DOHH2 (cell line): ENCODE measurements around the gene OR2J2.
"Not testable (repeated sequence)": the region's sequence is repeated elsewhere in the genome, so short reads cannot be mapped to it uniquely, and the experiment has no call there.

ENCODE experiments used
- EZH2phosphoT487 ChIP-seq: fragments of 200-600 bp; sonication (generic); IDR thresholded peaks from 2 replicates; pipeline ENCODE4 v1.6.1; 2017; ENCODE audit warnings: borderline replicate concordance, mild to moderate bottlenecking, antibody characterized with exemption, low read length, moderate library complexity, mixed read lengths
- TF ChIP-seq, protein P1 (sequence below): fragments of 200-600 bp; sonication (generic); IDR thresholded peaks from one replicate; pipeline ENCODE4 v1.5.1; 2014; ENCODE audit warnings: antibody characterized with exemption, mild to moderate bottlenecking, low read depth, low read length; ENCODE audit not compliant: poor library complexity, severe bottlenecking

DNA sequence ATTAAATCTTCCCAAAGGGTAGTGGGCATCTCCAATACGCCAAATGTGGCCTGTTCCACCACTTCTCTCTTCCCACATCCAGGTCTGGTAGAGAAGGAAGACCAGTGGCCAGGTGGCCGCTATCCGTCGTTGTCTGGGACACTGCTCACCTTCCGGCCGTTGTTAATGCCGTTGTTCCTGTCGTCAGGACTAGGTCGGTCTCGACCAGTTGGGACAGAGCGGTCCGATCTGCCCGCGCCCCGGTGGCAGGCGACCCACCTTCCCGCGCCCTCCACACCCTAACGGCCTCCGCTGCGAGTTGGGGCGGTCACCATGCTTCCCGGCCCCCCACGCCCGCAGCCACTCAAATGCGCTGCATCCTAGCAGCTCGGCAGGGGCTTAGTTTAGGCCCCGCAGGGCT is 5.1 kb upstream of the OR2J2 start:
- TF ChIP-seq, protein P1, sequence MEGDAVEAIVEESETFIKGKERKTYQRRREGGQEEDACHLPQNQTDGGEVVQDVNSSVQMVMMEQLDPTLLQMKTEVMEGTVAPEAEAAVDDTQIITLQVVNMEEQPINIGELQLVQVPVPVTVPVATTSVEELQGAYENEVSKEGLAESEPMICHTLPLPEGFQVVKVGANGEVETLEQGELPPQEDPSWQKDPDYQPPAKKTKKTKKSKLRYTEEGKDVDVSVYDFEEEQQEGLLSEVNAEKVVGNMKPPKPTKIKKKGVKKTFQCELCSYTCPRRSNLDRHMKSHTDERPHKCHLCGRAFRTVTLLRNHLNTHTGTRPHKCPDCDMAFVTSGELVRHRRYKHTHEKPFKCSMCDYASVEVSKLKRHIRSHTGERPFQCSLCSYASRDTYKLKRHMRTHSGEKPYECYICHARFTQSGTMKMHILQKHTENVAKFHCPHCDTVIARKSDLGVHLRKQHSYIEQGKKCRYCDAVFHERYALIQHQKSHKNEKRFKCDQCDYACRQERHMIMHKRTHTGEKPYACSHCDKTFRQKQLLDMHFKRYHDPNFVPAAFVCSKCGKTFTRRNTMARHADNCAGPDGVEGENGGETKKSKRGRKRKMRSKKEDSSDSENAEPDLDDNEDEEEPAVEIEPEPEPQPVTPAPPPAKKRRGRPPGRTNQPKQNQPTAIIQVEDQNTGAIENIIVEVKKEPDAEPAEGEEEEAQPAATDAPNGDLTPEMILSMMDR: not testable (repeated sequence)
- not testable (repeated sequence) for TF ChIP-seq EZH2phosphoT487
